ENCODE measurements around the gene MGAT5. TPM values are rescaled to one million over a fixed set of nuclear protein-coding genes. Genes with fewer than 3 reads are reported as not detected.

MGAT5 gene
- total and polyA plus RNA-seq, 7 donors, result 1.1 to 7.0 (median 2.1) TPM

DNA sequence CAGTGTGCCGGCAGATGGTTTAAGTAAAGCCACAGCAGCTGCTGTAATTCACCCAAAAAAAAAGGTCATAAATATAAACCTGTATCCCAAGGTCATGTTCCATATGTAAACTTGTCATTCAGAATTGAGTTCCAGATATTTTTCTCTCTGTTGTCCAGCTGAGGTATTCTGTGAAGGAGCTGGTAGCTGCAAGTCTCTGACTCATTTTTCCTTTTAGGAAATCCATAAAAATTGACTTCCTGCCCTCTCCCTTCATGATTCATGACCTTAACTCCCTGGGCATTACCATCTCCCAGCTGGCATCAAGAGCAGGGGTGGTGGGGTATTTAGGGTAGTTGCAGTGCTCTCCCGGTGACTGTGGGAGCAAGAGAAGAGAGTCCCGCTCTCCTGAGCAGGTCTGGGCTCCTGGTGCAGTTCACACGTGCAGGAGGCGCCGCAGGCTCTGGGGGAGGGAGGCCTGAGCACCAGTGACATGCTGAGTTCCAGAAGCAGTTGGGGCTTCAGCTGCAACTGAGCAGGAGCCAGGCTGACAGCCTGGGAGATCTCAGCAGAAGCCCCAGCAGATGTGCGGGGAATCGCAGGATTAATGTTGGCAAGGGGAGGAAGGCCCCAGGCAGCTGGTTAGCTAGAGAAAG, 192.6 kb downstream of the MGAT5 start:
- ATAC-seq (no peak), DNase-seq (no peak)
- TF ChIP-seq, protein P1, sequence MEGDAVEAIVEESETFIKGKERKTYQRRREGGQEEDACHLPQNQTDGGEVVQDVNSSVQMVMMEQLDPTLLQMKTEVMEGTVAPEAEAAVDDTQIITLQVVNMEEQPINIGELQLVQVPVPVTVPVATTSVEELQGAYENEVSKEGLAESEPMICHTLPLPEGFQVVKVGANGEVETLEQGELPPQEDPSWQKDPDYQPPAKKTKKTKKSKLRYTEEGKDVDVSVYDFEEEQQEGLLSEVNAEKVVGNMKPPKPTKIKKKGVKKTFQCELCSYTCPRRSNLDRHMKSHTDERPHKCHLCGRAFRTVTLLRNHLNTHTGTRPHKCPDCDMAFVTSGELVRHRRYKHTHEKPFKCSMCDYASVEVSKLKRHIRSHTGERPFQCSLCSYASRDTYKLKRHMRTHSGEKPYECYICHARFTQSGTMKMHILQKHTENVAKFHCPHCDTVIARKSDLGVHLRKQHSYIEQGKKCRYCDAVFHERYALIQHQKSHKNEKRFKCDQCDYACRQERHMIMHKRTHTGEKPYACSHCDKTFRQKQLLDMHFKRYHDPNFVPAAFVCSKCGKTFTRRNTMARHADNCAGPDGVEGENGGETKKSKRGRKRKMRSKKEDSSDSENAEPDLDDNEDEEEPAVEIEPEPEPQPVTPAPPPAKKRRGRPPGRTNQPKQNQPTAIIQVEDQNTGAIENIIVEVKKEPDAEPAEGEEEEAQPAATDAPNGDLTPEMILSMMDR (IDR thresholded peaks at IDR 0.05), result no peak
- no peak overlapping the region for H3K4me3 ChIP-seq
- H3K9me3 ChIP-seq, result no peaks in the 10 kb centered on the region
- no peaks in the 10 kb centered on the region for H3K36me3 ChIP-seq (ENCODE audit: insufficient read depth in 1 of 2, low read depth in 1 of 2)
- no peaks in the 10 kb centered on the region for H3K27me3 ChIP-seq (ENCODE audit: insufficient read depth in 3 of 3, low read length in 2 of 3)
- intact Hi-C loops (cut with DNase I), result no loop called here
- no peak overlapping the region for H3K27ac ChIP-seq
- no peaks in the 10 kb centered on the region for H3K4me1 ChIP-seq
- WGBS, 3 donors, result 40 to 52% (median 41%) methylated on average over 8 of the region's 8 CpGs

DNA sequence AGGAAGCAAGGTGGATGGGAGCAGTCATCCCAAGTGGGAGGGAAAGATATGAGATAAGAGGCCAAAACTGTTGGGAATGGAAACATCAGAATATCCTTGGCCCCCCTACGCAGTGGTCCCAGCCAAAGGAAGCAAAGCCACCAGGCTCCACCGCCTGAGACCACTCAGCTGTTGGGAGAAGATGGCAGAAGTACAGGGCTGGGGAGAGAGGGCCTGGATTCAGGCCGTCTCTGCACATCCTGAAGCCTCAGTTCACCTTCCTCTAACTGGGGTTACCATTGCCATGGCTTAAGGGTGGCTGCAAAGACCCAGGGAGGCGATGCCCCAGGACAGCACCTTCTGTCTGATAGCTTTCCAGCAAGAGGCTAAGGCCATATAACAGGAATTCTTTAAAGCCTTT, 193.8 kb downstream of the MGAT5 start:
- intact Hi-C loops (cut with DNase I), result no loop called here
- TF ChIP-seq, protein P1 (IDR thresholded peaks at IDR 0.05), result no peak
- Histone ChIP-seq H3K27me3 (ENCODE audit: insufficient read depth in 3 of 3, low read length in 2 of 3) (no peaks in the 10 kb centered on the region), H3K4me1 (no peaks in the 10 kb centered on the region), H3K36me3 (ENCODE audit: insufficient read depth in 1 of 2, low read depth in 1 of 2) (no peaks in the 10 kb centered on the region), H3K27ac (no peak overlapping the region), H3K9me3 (no peaks in the 10 kb centered on the region), H3K4me3 (no peak overlapping the region)
- DNase-seq (no peak), ATAC-seq (no peak)
- WGBS, 3 donors, result 87 to 91% (median 89%) methylated on average over 4 of the region's 4 CpGs

DNA sequence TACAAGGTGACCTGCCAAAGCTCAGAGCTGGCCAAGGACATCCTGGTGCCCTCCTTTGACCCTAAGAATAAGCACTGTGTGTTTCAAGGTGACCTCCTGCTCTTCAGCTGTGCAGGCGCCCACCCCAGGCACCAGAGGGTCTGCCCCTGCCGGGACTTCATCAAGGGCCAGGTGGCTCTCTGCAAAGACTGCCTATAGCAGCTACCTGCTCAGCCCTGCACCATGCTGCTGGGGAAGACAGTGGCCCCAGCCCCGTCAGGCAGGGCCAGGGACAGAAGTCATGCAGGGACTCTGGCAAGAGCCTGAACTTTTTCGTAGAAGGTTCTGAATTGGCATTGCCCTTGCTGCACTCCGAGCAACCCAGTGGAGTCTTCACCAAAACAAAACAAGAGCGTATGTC, 194.8 kb downstream of the MGAT5 start:
- Histone ChIP-seq H3K27ac (no peak overlapping the region), H3K4me1 (no peaks in the 10 kb centered on the region), H3K9me3 (no peaks in the 10 kb centered on the region), H3K4me3 (no peak overlapping the region), H3K36me3 (ENCODE audit: insufficient read depth in 1 of 2, low read depth in 1 of 2) (no peaks in the 10 kb centered on the region), H3K27me3 (ENCODE audit: insufficient read depth in 3 of 3, low read length in 2 of 3) (no peaks in the 10 kb centered on the region)
- 90% methylated on average over 6 of the region's 6 CpGs for WGBS, 3 donors
- intact Hi-C loops (cut with DNase I), result no loop called here
- TF ChIP-seq, protein P1 (IDR thresholded peaks at IDR 0.05), result no peak
- DNase-seq (no peak), ATAC-seq (no peak)

DNA sequence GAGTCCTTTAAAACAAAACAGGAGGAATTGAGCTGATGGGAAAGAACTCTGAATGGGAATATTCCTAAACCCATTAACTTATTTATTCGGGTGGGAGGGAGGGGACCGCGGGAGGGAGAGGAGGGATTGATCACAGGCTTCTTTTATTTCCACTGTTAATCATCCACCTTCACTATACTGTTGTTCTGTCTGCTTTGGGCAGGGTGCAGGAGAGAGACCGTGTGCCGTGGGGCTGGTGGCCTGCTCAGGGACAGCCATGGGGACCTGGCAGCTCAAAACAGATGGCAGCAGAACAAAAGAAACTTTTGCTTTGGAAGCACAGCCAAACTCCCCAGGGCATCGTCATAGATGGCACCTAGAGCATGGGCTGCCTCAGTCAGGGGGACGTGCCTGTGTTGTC, 195.3 kb downstream of the MGAT5 start:
- H3K4me3 ChIP-seq, result no peak overlapping the region
- no peaks in the 10 kb centered on the region for H3K4me1 ChIP-seq
- no peak overlapping the region for H3K27ac ChIP-seq
- ATAC-seq (no peak), DNase-seq (no peak)
- no peaks in the 10 kb centered on the region for H3K27me3 ChIP-seq (ENCODE audit: insufficient read depth in 3 of 3, low read length in 2 of 3)
- WGBS, 3 donors, result 80 to 84% (median 81%) methylated on average over 7 of the region's 7 CpGs
- no peaks in the 10 kb centered on the region for H3K36me3 ChIP-seq (ENCODE audit: insufficient read depth in 1 of 2, low read depth in 1 of 2)
- no peaks in the 10 kb centered on the region for H3K9me3 ChIP-seq
- TF ChIP-seq, protein P1 (IDR thresholded peaks at IDR 0.05), result no peak
- intact Hi-C loops (cut with DNase I), result no loop called here

Data from psoas muscle (tissue), 8 donors.